Psoas muscle (tissue), 8 donors: ENCODE data around the gene SAP30BP. TPM values are rescaled to one million over a fixed set of nuclear protein-coding genes. Genes with fewer than 3 reads are reported as not detected.
A peak's percentile ranks its signal among the peaks of the same experiment; 100 is the strongest.

ENCODE experiments used
- ATAC-seq, 4 donors: fragments of 200-7000 bp; cut with Tn5 transposase; one replicate each; pipeline ENCODE4 v1.9.1; 2020; ENCODE audit warnings: moderate library complexity in 3 of 4, mild to moderate bottlenecking in 2 of 4
- DNase-seq, 2 donors: peaks; one replicate each; pipeline ENCODE4 v3.0.0-alpha.2; 2020
- H3K27ac ChIP-seq: fragments of 200-600 bp; one replicate; pipeline ENCODE4 v1.8.0; 2022
- H3K27me3 ChIP-seq, 3 donors: fragments of 200-600 bp in 1 of 3; one replicate each; pipeline versions ENCODE4 v1.6.1 to v1.8.0; 2013 to 2022; ENCODE audit warnings: low read length in 2 of 3, mild to moderate bottlenecking in 2 of 3, moderate library complexity in 1 of 3; ENCODE audit not compliant: insufficient read depth in 3 of 3
- H3K36me3 ChIP-seq, 2 donors: fragments of 200-600 bp in 1 of 2; one replicate each; pipeline versions ENCODE4 v1.6.1 to v1.8.0; 2013 to 2022; ENCODE audit warnings: low read depth in 1 of 2, mild to moderate bottlenecking in 1 of 2, moderate library complexity in 1 of 2; ENCODE audit not compliant: insufficient read depth in 1 of 2
- H3K4me1 ChIP-seq: fragments of 200-600 bp; one replicate; pipeline ENCODE4 v1.8.0; 2022
- H3K4me3 ChIP-seq: fragments of 200-600 bp; one replicate; pipeline ENCODE4 v1.8.0; 2022; ENCODE audit warnings: mild to moderate bottlenecking
- H3K9me3 ChIP-seq: fragments of 200-600 bp; one replicate; pipeline ENCODE4 v1.8.0; 2022
- CTCF ChIP-seq: fragments of 200-600 bp; IDR thresholded peaks from one replicate; pipeline ENCODE4 v1.8.0; 2022; ENCODE audit warnings: antibody characterized with exemption
- WGBS, 3 donors: extraction: QIAGEN DNeasy Blood & Tissue Kit; methylation state at CpG; one replicate each; pipeline versions ENCODE4 v1.1.6 to v1.1.7; 2013; 5-methylcytosine and 5-hydroxymethylcytosine counted together
- intact Hi-C, 2 donors: fragments of 100-400 bp; cut with DNase I; formaldehyde crosslinking; loops; one replicate each; pipeline versions ENCODE4 v1.11.0 to v1.14.2; 2022
- polyA plus RNA-seq, 3 donors: library from polyadenylated mRNA; stranded (reverse); fragments of 200-250 nt; gene quantifications; one replicate each; pipeline ENCODE4 v1.2.3, GENCODE V29; 2013
- total RNA-seq, 4 donors: library from RNA; stranded (reverse); fragmentation: NEBNext Ultra II Directional in 2 of 4; extraction: Animal tissue kit (Norgen Biotek cat#: 25700) in 2 of 4; gene quantifications; one replicate each; pipeline versions ENCODE4 v1.2.1 to v1.2.4, GENCODE V29; 2021 to 2023
- donor health status: healthy with polysubstance abuse.
- donor health status: DM: no; HTN: no; CAD: no; lungs with moderate emphysema.
- donor health status: Bipolar disorder and iron deficiency.
- donor health status: healthy.
- donor health status: DM: yes; HTN: yes; CAD: no.
- donor health status: DM: no; HTN: no; CAD: no.
- donor health status: DM: no; HTN: no; CAD: no.
- donor health status: DM: yes; HTN: yes; CAD: no.

Gene SAP30BP
- total and polyA plus RNA-seq, 7 donors: 40.9 to 123 (median 68.5) TPM

DNA sequence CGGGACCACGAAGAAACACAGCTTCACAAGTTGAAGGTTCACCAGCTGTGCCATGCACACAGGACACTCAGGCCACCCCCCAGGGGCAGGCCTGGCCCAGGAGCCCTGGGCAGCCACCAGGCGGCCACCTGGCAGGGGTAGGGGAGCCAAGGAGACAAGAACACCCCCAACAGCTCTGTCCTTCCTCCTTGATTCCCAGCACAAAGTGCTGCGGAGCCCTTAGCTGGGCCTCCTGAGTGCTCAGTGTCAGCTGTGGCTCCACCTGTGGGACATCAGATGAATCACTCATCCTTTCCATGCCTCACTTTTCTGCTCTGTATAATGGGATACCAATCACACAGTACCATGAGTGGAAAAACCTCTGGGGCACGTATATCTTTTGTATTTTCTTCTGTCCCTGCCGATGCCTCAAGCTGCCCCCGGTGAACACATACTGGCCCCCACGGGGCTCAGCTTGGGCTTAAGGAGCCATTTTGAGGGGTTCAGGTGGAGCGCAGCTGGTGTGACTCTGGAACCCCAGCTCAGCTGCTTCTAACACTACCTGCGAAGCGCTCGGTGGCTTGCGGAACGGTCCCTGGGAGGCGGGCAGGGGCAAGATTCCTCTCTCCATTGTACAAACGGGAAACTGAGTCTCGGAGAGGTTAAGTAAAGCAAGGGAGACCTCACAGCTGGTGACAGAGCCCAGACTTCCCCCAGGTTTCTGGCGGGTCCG lies 85.8 kb downstream of the SAP30BP start:
- H3K27ac ChIP-seq: peak overlapping the region; percentile 5

DNA sequence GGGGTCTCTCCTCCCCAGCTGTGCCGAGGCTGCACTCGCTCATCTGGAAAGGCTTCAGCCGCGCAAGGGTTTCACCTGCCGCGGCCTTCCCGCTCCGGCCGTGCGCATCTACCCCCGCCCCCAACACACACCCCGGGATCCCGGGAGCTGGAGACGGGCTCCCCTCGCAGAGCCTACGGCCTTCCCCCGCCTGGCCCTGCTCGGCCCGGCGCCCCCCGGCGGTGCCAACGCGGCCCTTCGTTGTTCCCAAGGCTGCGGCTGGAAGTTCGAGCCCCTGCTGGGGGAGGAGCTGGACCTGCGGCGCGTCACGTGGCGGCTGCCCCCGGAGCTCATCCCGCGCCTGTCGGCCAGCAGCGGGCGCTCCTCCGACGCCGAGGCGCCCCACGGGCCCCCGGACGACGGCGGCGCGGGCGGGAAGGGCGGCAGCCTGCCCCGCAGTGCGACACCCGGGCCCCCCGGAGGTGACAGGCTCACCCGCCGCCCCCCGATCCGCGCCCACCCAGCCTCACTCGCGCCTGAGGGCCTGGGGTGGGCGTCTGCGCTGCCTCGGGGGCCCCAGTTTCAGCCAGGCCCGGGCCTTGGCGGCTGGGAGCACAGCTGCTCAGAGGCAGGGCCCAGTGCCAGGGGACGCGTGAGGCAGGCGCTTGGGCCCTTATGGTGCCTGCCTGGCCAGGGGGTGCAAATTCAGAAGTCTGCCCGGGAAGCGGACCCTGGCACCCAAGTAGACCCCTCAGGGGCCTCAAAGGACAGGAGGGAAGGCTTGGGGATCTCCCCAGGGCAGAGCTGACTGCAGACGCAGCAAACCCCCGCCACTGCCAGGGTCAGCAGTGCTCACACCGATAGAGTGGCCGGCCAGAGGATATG lies 86.6 kb downstream of the SAP30BP start:
- H3K27ac ChIP-seq: no peak overlapping the region
- intact Hi-C loops: no loop called here
- peak; percentile 67 to 84 (median 72) for ATAC-seq
- DNase-seq: peak; percentile 78 to 86
- H3K4me3 ChIP-seq: peak overlapping the region; percentile 63
- peaks cover 8% of the 10 kb centered on the region for H3K4me1 ChIP-seq
- H3K9me3 ChIP-seq: no peaks in the 10 kb centered on the region
- no peaks in the 10 kb centered on the region for H3K27me3 ChIP-seq
- WGBS, 3 donors: 7 to 9% (median 8%) methylated on average over 50 to 76 of the region's 76 CpGs
- peak; percentile 56 for TF ChIP-seq CTCF
- no peaks in the 10 kb centered on the region for H3K36me3 ChIP-seq

More for the DNA sequence above, 85.8 kb downstream of the SAP30BP start:
- ATAC-seq (no peak), DNase-seq (no peak)
- H3K4me1 ChIP-seq: peaks cover 8% of the 10 kb centered on the region
- WGBS, 3 donors: 65 to 71% (median 70%) methylated on average over 17 to 19 of the region's 19 CpGs
- no peaks in the 10 kb centered on the region for H3K9me3 ChIP-seq
- H3K36me3 ChIP-seq: no peaks in the 10 kb centered on the region
- no peaks in the 10 kb centered on the region for H3K27me3 ChIP-seq
- intact Hi-C loops: no loop called here
- no peak for TF ChIP-seq CTCF
- peak overlapping the region; percentile 63 for H3K4me3 ChIP-seq

- TF ChIP-seq CTCF: no peak
- Histone ChIP-seq H3K9me3 (no peaks in the 10 kb centered on the region), H3K27me3 (no peaks in the 10 kb centered on the region), H3K4me1 (peaks cover 8% of the 10 kb centered on the region), H3K27ac (no peak overlapping the region), H3K36me3 (no peaks in the 10 kb centered on the region), H3K4me3 (peak overlapping the region; percentile 63)
- peak in 1 of 2 donors; percentile 44 for DNase-seq
- intact Hi-C loops: no loop called here
- ATAC-seq: no peak
- WGBS, 3 donors: 66 to 76% (median 71%) methylated on average over 27 of the region's 27 CpGs
Observed at GRCh38 chr17:75754378-75755204, 87.5 kb downstream of the SAP30BP start.

- 60 to 70% (median 60%) methylated on average over 19 to 20 of the region's 20 CpGs for WGBS, 3 donors
- no peak overlapping the region for H3K27ac ChIP-seq
Observed at GRCh38 chr17:75755205-75755901, 88.2 kb downstream of the SAP30BP start.

More at GRCh38 chr17:75755205-75755901, 88.2 kb downstream of the SAP30BP start:
- ATAC-seq (no peak), DNase-seq (peak in 1 of 2 donors; percentile 52)
- no peak for TF ChIP-seq CTCF
- no peaks in the 10 kb centered on the region for H3K36me3 ChIP-seq
- H3K27me3 ChIP-seq: no peaks in the 10 kb centered on the region
- H3K4me1 ChIP-seq: peaks cover 8% of the 10 kb centered on the region
- no peak overlapping the region for H3K4me3 ChIP-seq
- intact Hi-C loops: no loop called here
- no peaks in the 10 kb centered on the region for H3K9me3 ChIP-seq
